Suppressor macrophage treated with lipopolysaccharide for 1 hour (primary cell): ENCODE results near the gene EVPLL.
"Not testable (repeated sequence)": the region's sequence is repeated elsewhere in the genome, so short reads cannot be mapped to it uniquely, and the experiment has no call there.

Source experiments
- DNase-seq, 3 donors: peaks; one replicate each; pipeline ENCODE4 v3.0.0-alpha.2; 2020 to 2022

The EVPLL gene

GRCh38 chr17:18377437-18378204 is at the start of gene EVPLL:
Gene EVPLL (plus strand): TSS chr17:18377778. CDS start chr17:18380938, 3,160 bp downstream.
- peak; percentile 67 to 82 (median 77) for DNase-seq

GRCh38 chr17:18328643-18329204 is 48.9 kb upstream of the EVPLL start:
- no peak for DNase-seq

- DNase-seq: no peak
These were observed 45.7 kb upstream of the EVPLL start for GRCh38 chr17:18331879-18332278.

GRCh38 chr17:18332909-18333489 is 44.6 kb upstream of the EVPLL start:
- no peak for DNase-seq

GRCh38 chr17:18338158-18338557 is 39.4 kb upstream of the EVPLL start:
- DNase-seq: not testable (repeated sequence)

- no peak for DNase-seq
These were observed 37.6 kb upstream of the EVPLL start for GRCh38 chr17:18339933-18340332.

GRCh38 chr17:18344021-18344420 is 33.6 kb upstream of the EVPLL start:
- no peak for DNase-seq

GRCh38 chr17:18353541-18353940 is 24.0 kb upstream of the EVPLL start:
- DNase-seq: no peak

- peak; percentile 72 to 78 (median 77) for DNase-seq
These were observed 21.0 kb upstream of the EVPLL start for GRCh38 chr17:18356624-18357023.

- no peak for DNase-seq
These were observed 17.1 kb upstream of the EVPLL start for GRCh38 chr17:18360518-18360917.

GRCh38 chr17:18361837-18362697 is 15.5 kb upstream of the EVPLL start:
- no peak for DNase-seq

GRCh38 chr17:18362698-18363100 is 14.9 kb upstream of the EVPLL start:
- no peak for DNase-seq

- peak; percentile 90 to 96 (median 94) for DNase-seq
These were observed 14.2 kb upstream of the EVPLL start, which contains the start of gene SHMT1 for GRCh38 chr17:18363101-18364049. Gene SHMT1 (minus strand): TSS chr17:18363550. CDS start chr17:18355981, 7,569 bp downstream.

- DNase-seq: no peak
These were observed 13.4 kb upstream of the EVPLL start for GRCh38 chr17:18364166-18364565.

GRCh38 chr17:18368946-18369345 is 8.6 kb upstream of the EVPLL start:
- DNase-seq: no peak

- DNase-seq: no peak
These were observed 6.8 kb upstream of the EVPLL start for GRCh38 chr17:18370761-18371160.

GRCh38 chr17:18371455-18371854 is 6.1 kb upstream of the EVPLL start:
- DNase-seq: no peak

- not testable (repeated sequence) for DNase-seq
These were observed 4.4 kb upstream of the EVPLL start for GRCh38 chr17:18373181-18373580.

GRCh38 chr17:18374216-18374615 is 3.4 kb upstream of the EVPLL start:
- DNase-seq: no peak

- DNase-seq: no peak
These were observed 577 bp downstream of the EVPLL start for GRCh38 chr17:18378205-18378505.

GRCh38 chr17:18378614-18379013 is 1.0 kb downstream of the EVPLL start:
- not testable (repeated sequence) for DNase-seq
